HUES64 (cell line): ENCODE measurements around the gene TP53BP2.

ENCODE experiments used
- H3K27ac ChIP-seq: 2 replicates; pipeline ENCODE4 v1.7.0; 2013; ENCODE audit warnings: low read depth, low read length, inconsistent platforms
- H3K27me3 ChIP-seq: 2 replicates; pipeline ENCODE4 v1.6.1; 2013; ENCODE audit warnings: mild to moderate bottlenecking, low read length; ENCODE audit not compliant: insufficient read depth
- H3K36me3 ChIP-seq: 2 replicates; pipeline ENCODE4 v1.6.1; 2013; ENCODE audit warnings: mild to moderate bottlenecking, low read length; ENCODE audit not compliant: insufficient read depth
- H3K4me1 ChIP-seq: 2 replicates; pipeline ENCODE4 v1.6.1; 2013; ENCODE audit warnings: mild to moderate bottlenecking, low read length, moderate library complexity; ENCODE audit not compliant: insufficient read depth
- H3K4me3 ChIP-seq: 2 replicates; pipeline ENCODE4 v1.5.1; 2013; ENCODE audit warnings: mild to moderate bottlenecking, low read length, moderate library complexity
- H3K9ac ChIP-seq: 2 replicates; pipeline ENCODE4 v1.6.1; 2013; ENCODE audit warnings: mild to moderate bottlenecking, low read depth, low read length
- H3K9me3 ChIP-seq: 2 replicates; pipeline ENCODE4 v1.6.1; 2013; ENCODE audit warnings: low read depth, low read length; ENCODE audit not compliant: insufficient read depth
- WGBS: fragments of 150-250, 120-280 bp; methylation state at CpG from one replicate; pipeline ENCODE4 v1.1.7; 2013; ENCODE audit warnings: missing lambda C conversion rate; 5-methylcytosine and 5-hydroxymethylcytosine counted together

Gene TP53BP2

DNA sequence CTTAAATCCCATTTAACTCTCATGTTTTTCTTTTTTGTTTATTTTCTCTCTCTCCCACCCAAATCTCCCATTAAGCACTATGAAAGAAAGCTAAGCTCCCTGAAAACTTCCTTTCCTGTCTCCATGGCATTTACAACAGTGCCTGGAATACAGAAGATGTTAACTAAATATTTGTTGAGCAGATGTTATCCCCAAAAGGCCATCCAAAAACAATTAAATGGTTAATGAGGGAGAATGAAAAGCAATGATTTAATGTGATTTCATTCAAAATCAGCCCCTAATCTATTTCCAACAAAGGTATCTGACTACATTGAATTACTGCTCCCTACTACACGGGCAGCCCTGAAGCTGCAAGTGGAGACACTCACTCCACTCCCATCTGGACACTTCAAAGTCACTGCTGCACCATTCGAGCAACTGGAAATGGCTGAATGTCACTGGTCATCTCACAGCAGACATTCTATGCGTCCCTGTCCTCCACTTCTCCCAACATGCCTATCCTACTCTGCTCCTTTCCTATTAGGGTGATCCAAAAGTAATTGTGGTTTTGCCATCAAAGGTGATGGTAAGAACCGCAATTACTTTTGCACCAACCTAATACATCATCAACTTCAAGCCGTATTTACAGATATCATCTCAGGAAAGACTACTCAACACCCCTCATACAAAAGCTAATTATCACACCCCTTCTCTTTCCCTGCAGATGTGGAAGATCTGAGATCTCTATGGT lies 7.5 kb downstream of the TP53BP2 start:
- no peak overlapping the region for H3K27ac ChIP-seq
- H3K27me3 ChIP-seq: no peaks in the 10 kb centered on the region
- 65% methylated on average over 5 of the region's 5 CpGs for WGBS
- H3K36me3 ChIP-seq: no peaks in the 10 kb centered on the region
- H3K9me3 ChIP-seq: no peaks in the 10 kb centered on the region
- H3K9ac ChIP-seq: no peak overlapping the region
- peaks cover 45% of the 10 kb centered on the region for H3K4me1 ChIP-seq
- H3K4me3 ChIP-seq: no peak overlapping the region

DNA sequence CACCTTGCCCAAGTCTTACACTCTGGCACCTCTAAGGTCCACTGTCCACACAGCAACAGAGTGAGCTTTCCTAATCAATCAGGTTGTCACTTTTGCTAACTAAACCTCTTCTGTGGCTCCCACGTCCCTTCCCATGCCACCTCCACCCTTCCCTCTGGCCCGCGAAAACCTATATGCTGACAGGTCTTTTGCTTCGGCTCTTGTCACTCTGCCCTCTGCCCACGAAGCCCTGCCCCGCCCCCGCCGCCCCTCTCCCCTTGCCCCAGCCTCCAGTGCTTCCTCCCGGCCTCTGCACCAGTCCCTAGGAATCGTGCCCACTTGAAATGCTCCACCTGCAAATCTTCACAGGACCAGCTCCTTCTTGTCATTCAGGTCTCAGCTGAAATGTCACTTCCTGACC lies 8.1 kb downstream of the TP53BP2 start:
- no peak overlapping the region for H3K9ac ChIP-seq
- H3K4me3 ChIP-seq: no peak overlapping the region
- H3K27ac ChIP-seq: no peak overlapping the region

DNA sequence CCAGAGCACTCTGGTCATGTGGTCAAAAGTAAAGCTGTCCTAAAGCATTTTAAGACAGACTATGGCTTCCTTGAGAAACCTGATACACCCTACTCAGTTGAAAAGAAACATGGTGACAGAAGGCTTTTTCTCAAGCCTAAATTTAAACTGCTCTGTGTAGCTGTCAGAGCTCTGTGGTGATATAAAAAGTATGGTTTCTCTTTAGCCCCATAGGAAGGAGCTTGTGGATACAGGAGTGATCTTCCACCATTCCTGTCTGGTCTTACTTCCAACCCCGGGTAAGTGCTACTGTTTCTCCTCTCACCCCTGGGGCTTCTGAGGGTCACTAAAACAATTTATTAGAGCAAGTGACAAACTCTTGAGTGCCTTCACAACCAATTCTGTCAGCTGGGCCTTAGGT lies 8.5 kb downstream of the TP53BP2 start:
- Histone ChIP-seq H3K4me1 (peaks cover 45% of the 10 kb centered on the region), H3K9me3 (no peaks in the 10 kb centered on the region), H3K27me3 (no peaks in the 10 kb centered on the region), H3K9ac (no peak overlapping the region), H3K36me3 (no peaks in the 10 kb centered on the region), H3K27ac (no peak overlapping the region), H3K4me3 (no peak overlapping the region)
- WGBS: 60% methylated on average over 1 of the region's 1 CpG

More for the DNA sequence above, 8.1 kb downstream of the TP53BP2 start:
- WGBS: 61% methylated on average over 10 of the region's 10 CpGs
- no peaks in the 10 kb centered on the region for H3K36me3 ChIP-seq
- H3K27me3 ChIP-seq: no peaks in the 10 kb centered on the region
- H3K9me3 ChIP-seq: no peaks in the 10 kb centered on the region
- H3K4me1 ChIP-seq: peaks cover 45% of the 10 kb centered on the region

DNA sequence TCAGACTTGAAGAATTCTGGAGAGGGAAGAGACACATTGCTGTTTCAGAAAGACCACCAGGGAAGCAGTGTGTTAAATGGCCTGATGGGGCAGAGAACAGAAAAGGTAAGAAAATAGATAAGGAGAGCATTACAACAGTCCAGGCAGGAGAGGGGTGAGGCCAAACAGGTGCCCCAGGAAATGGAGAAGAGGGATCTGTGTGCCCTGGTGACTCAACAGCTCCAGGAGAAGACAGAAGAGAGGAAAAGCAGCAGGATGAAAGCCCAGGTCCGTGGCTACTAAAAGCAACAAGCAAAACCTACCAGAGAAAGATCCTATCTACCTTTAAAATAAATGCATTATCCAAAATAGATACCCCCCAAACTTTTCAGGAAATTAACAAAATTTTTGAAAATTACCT lies 9.2 kb downstream of the TP53BP2 start:
- Histone ChIP-seq H3K27me3 (no peaks in the 10 kb centered on the region), H3K4me3 (no peak overlapping the region), H3K27ac (no peak overlapping the region), H3K36me3 (no peaks in the 10 kb centered on the region), H3K4me1 (peaks cover 44% of the 10 kb centered on the region), H3K9ac (no peak overlapping the region), H3K9me3 (no peaks in the 10 kb centered on the region)
- WGBS: 76% methylated on average over 1 of the region's 1 CpG

DNA sequence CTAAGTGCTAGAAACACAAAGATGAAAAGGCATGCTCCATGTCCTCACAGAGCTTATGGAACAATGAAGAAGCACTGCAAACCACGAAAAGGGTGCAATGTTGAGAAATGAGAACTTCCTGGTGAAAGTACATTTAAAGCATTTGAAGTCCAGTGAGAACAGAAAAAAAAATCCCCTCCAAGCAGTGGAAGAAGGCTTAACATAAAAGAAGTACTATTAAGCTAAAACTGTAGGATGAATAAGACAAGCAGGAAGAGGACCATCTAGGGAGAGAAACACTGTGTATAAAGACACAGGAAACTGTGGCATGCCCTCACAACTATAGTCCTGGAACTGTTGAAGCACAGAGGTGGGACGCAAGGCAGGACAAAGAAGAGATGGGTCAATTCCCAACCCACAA lies 10.0 kb downstream of the TP53BP2 start:
- Histone ChIP-seq H3K4me1 (peaks cover 38% of the 10 kb centered on the region), H3K27ac (no peak overlapping the region), H3K4me3 (no peak overlapping the region), H3K9me3 (no peaks in the 10 kb centered on the region), H3K27me3 (no peaks in the 10 kb centered on the region), H3K9ac (no peak overlapping the region), H3K36me3 (no peaks in the 10 kb centered on the region)
- 89% methylated on average over 2 of the region's 2 CpGs for WGBS

DNA sequence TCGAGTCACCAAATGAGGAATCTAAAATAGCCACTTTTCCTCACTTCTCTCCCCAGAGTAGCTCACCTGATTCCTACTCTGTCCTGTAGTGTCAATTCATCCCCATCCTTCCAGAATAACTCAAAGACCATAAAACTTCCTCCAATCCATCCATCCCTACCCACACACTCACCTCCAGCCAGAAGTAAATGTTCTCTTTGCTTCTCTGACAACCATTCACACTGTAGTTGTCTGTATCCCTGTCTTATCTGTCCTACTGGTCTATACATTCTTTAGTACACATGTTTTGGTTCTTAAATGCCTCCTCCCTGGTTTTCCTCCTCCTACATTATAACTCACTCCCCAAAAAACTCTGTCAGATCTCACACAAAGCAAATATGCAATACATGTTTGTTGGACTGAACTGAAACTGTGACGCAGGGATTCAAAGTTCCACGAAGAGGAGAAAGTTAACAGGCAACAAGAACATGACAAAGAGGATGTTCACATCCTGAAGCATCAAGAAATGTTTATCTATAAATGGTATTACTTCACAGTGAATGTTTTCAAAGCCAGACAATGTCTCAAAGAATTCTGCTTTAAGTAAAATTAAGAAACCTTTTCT lies 11.0 kb downstream of the TP53BP2 start:
- Histone ChIP-seq H3K36me3 (no peaks in the 10 kb centered on the region), H3K27ac (no peak overlapping the region), H3K9ac (no peak overlapping the region), H3K4me3 (no peak overlapping the region), H3K4me1 (peaks cover 33% of the 10 kb centered on the region), H3K9me3 (no peaks in the 10 kb centered on the region), H3K27me3 (no peaks in the 10 kb centered on the region)
- 83% methylated on average over 3 of the region's 3 CpGs for WGBS

DNA sequence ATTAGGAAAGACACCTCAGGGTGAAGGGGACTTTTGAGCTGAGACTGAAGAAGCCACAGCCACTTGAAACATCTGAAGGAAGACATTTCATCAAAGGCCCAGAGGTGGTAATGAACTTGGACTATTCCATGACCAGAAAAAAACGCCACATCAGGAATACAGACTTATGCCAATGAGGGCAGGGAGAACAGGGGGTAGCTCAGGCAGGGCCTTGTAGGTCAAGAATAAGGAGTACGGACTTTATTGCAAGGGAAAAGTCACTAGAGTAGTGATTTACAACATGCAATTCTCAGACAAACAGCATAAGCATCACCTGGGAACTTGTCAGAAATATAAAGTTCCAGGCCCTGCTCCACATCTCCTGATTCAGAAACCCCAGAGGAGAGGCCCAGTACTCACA lies 11.8 kb downstream of the TP53BP2 start:
- H3K27me3 ChIP-seq: no peaks in the 10 kb centered on the region
- H3K27ac ChIP-seq: no peak overlapping the region
- H3K9ac ChIP-seq: no peak overlapping the region
- WGBS: 94% methylated on average over 2 of the region's 2 CpGs
- H3K36me3 ChIP-seq: no peaks in the 10 kb centered on the region
- H3K4me1 ChIP-seq: peaks cover 28% of the 10 kb centered on the region
- no peaks in the 10 kb centered on the region for H3K9me3 ChIP-seq
- no peak overlapping the region for H3K4me3 ChIP-seq

DNA sequence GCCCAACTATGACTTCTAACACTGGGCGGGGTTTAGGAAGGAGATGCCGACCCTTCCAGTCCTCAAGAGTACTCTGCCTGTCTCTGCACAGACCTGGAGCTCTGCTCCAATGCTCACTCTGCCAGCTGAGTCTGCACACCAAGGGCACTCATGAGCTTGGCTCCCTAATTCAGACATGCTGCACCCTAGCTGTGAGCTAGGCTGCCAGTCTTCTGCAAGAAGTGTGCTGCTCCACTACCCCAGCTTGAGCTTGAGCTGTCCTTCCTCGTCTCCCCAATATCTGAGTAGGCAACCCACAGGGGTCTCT lies 13.2 kb downstream of the TP53BP2 start:
- Histone ChIP-seq H3K27ac (no peak overlapping the region), H3K9ac (no peak overlapping the region), H3K4me1 (peaks cover 22% of the 10 kb centered on the region), H3K9me3 (no peaks in the 10 kb centered on the region), H3K4me3 (no peak overlapping the region), H3K27me3 (no peaks in the 10 kb centered on the region), H3K36me3 (no peaks in the 10 kb centered on the region)
- WGBS: 80% methylated on average over 3 of the region's 3 CpGs

DNA sequence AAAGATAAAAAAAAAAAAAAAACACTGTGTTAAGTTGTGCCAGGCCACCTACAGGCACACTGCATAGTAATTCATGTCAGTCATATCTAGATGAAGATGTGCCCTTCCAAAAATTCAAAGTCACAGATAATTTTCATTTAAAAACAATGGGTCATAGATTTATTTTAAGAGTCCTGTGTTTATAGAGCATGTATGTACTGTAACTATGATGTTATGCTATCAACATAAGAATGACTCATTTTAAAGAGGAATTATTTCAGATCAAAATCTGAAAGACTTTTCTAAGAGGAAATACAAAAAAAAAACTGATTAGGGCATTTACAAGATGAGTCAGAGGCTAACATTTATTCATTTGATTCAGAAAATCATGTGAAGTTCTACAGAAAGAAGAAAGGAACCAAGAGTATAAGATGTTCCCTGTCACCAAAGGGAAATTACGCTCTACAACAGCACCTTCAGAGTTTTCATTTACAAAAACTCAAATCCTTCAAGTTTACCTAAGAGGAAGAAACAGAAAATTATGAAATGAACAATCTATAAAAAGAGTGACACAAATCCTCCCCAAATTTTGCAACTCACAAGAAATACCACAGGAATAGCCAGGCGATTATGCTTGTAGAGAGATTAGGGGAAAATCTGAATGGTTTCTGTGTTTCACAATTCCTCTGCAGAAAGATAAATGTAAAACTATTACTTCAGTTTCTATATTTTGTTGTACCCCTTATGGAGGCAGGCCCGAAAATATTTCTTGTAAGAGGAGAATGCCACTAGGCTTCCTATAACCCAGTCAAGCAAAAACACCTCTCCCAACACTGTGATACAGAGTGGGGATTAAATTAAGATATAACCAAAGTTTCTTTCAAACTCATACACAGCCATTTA lies 13.8 kb downstream of the TP53BP2 start:
- Histone ChIP-seq H3K36me3 (no peaks in the 10 kb centered on the region), H3K27ac (no peak overlapping the region), H3K9me3 (no peaks in the 10 kb centered on the region), H3K27me3 (no peaks in the 10 kb centered on the region), H3K4me1 (peaks cover 22% of the 10 kb centered on the region), H3K9ac (no peak overlapping the region), H3K4me3 (no peak overlapping the region)
- 100% methylated on average over 1 of the region's 3 CpGs for WGBS

DNA sequence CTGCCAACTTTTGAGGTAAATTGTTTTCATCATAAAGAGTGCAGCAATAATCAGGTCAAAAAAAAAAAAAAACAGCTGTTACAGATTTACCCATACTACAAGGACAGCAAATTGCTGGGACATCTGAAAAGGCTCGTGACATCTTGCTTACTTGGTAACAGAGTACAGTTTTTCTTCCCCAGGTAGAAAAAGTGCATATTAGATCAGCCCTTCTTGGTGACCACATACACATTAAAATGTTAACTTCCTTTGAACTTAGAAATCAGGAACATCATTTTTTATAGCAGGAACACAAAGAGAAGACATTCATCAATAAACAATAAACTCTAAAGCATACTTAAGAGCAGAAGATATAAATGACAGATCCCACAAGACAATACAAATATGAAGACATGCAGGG lies 16.1 kb downstream of the TP53BP2 start:
- 98% methylated on average over 1 of the region's 1 CpG for WGBS
- Histone ChIP-seq H3K4me3 (no peak overlapping the region), H3K36me3 (no peaks in the 10 kb centered on the region), H3K9ac (no peak overlapping the region), H3K4me1 (peaks cover 15% of the 10 kb centered on the region), H3K27ac (no peak overlapping the region), H3K9me3 (no peaks in the 10 kb centered on the region), H3K27me3 (no peaks in the 10 kb centered on the region)

DNA sequence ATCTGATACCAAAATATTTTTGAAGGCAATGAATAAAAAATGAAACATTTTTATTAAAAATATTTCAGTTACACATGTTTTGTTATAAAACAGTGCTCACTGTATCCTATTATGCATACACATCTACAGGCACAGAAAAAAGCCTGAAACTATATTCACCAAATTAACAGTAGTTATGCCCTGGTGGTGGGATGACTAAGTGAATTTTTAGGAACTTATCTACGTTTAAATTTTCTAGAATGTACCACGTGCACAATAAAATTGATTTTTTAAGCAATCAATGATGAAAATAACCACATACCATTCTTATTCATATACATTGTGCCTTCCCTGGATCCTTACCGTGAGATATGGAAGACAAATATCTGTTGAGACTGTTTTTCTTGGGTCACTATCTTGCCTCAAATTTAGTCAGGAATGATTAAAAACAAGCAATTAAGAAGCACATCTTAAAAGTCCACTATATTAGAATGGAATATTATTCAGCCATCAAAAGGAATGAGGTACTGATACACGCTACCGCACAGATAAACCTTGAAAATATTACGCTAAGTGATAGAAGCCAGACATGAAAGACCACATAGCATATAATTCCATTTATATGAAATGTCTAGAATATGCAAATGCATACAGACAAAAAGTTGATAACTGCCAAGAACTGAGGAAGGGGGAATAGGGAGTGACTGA lies 17.4 kb downstream of the TP53BP2 start:
- H3K4me1 ChIP-seq: peaks cover 21% of the 10 kb centered on the region
- no peaks in the 10 kb centered on the region for H3K9me3 ChIP-seq
- H3K36me3 ChIP-seq: no peaks in the 10 kb centered on the region
- no peak overlapping the region for H3K9ac ChIP-seq
- 100% methylated on average over 5 of the region's 6 CpGs for WGBS
- no peak overlapping the region for H3K27ac ChIP-seq
- no peak overlapping the region for H3K4me3 ChIP-seq
- no peaks in the 10 kb centered on the region for H3K27me3 ChIP-seq
